Upper lobe of right lung (tissue), 1 donor: ENCODE data around the gene EYS. TPM values are rescaled to one million over a fixed set of nuclear protein-coding genes. Genes with fewer than 3 reads are reported as not detected.

Experiments
- ATAC-seq: fragments of 200-7000 bp; cut with Tn5 transposase; one replicate; pipeline ENCODE4 v1.9.1; 2020; ENCODE audit warnings: mild to moderate bottlenecking, moderate library complexity
- DNase-seq: peaks from one replicate; pipeline ENCODE4 v3.0.0-alpha.2; 2020
- H3K27ac ChIP-seq: fragments of 200-600 bp; one replicate; pipeline ENCODE4 v1.8.0; 2022
- H3K27me3 ChIP-seq: fragments of 200-600 bp; one replicate; pipeline ENCODE4 v1.8.0; 2022; ENCODE audit warnings: mild to moderate bottlenecking
- H3K36me3 ChIP-seq: fragments of 200-600 bp; one replicate; pipeline ENCODE4 v1.8.0; 2022
- H3K4me1 ChIP-seq: fragments of 200-600 bp; one replicate; pipeline ENCODE4 v1.8.0; 2022
- H3K4me3 ChIP-seq: fragments of 200-600 bp; one replicate; pipeline ENCODE4 v1.8.0; 2022; ENCODE audit warnings: mild to moderate bottlenecking
- H3K9me3 ChIP-seq: fragments of 200-600 bp; one replicate; pipeline ENCODE4 v1.8.0; 2022
- CTCF ChIP-seq: fragments of 200-600 bp; IDR thresholded peaks from one replicate; pipeline ENCODE4 v1.8.0; 2022; ENCODE audit warnings: antibody characterized with exemption
- intact Hi-C: fragments of 100-400 bp; cut with DNase I; formaldehyde crosslinking; loops from one replicate; pipeline ENCODE4 v1.11.0; 2022
- total RNA-seq: library from RNA; stranded (reverse); fragmentation: NEBNext Ultra II Directional; extraction: Animal tissue kit (Norgen Biotek cat#: 25700); gene quantifications from one replicate; pipeline ENCODE4 v1.2.1, GENCODE V29; 2021
- donor health status: DM: no; HTN: yes; CAD: no; lungs with severe emphysema.

EYS gene
- total RNA-seq, 1 donor from 2014 or later, result not detected

GRCh38 chr6:64622944-64623343 is 1084.1 kb downstream of the EYS start:
- TF ChIP-seq CTCF, result no peak

GRCh38 chr6:64602993-64603392 is 1104.0 kb downstream of the EYS start:
- no peaks in the 10 kb centered on the region for H3K36me3 ChIP-seq
- H3K4me3 ChIP-seq, result no peak overlapping the region
- TF ChIP-seq CTCF, result no peak
- ATAC-seq (no peak), DNase-seq (no peak)
- H3K27ac ChIP-seq, result no peak overlapping the region
- no peaks in the 10 kb centered on the region for H3K4me1 ChIP-seq
- no peaks in the 10 kb centered on the region for H3K27me3 ChIP-seq
- intact Hi-C loops, result no loop called here
- H3K9me3 ChIP-seq, result no peaks in the 10 kb centered on the region

More at GRCh38 chr6:64622944-64623343, 1084.1 kb downstream of the EYS start:
- no peaks in the 10 kb centered on the region for H3K4me1 ChIP-seq
- no peak overlapping the region for H3K27ac ChIP-seq
- no peaks in the 10 kb centered on the region for H3K36me3 ChIP-seq
- H3K27me3 ChIP-seq, result no peaks in the 10 kb centered on the region
- no peak overlapping the region for H3K4me3 ChIP-seq
- ATAC-seq, result no peak
- H3K9me3 ChIP-seq, result no peaks in the 10 kb centered on the region
- intact Hi-C loops, result no loop called here
- no peak for DNase-seq

- no peaks in the 10 kb centered on the region for H3K27me3 ChIP-seq
- ATAC-seq, result no peak
- DNase-seq, result no peak
- H3K36me3 ChIP-seq, result no peaks in the 10 kb centered on the region
- no peak overlapping the region for H3K27ac ChIP-seq
- intact Hi-C loops, result no loop called here
- H3K4me3 ChIP-seq, result no peak overlapping the region
- no peak for TF ChIP-seq CTCF
- H3K4me1 ChIP-seq, result no peaks in the 10 kb centered on the region
- no peaks in the 10 kb centered on the region for H3K9me3 ChIP-seq
Observed at GRCh38 chr6:64591676-64592036, 1115.4 kb downstream of the EYS start.

- ATAC-seq, result no peak
- H3K4me1 ChIP-seq, result no peaks in the 10 kb centered on the region
- H3K9me3 ChIP-seq, result no peaks in the 10 kb centered on the region
- H3K36me3 ChIP-seq, result no peaks in the 10 kb centered on the region
- intact Hi-C loops, result no loop called here
- no peak overlapping the region for H3K4me3 ChIP-seq
- no peak overlapping the region for H3K27ac ChIP-seq
- DNase-seq, result no peak
- no peak for TF ChIP-seq CTCF
- no peaks in the 10 kb centered on the region for H3K27me3 ChIP-seq
Observed at GRCh38 chr6:64590965-64591675, 1115.9 kb downstream of the EYS start.

GRCh38 chr6:64589961-64590360 is 1117.1 kb downstream of the EYS start:
- H3K4me3 ChIP-seq, result no peak overlapping the region
- no peak for DNase-seq
- no peaks in the 10 kb centered on the region for H3K27me3 ChIP-seq
- H3K36me3 ChIP-seq, result no peaks in the 10 kb centered on the region
- intact Hi-C loops, result no loop called here
- no peak for TF ChIP-seq CTCF
- no peaks in the 10 kb centered on the region for H3K4me1 ChIP-seq
- no peak for ATAC-seq
- no peak overlapping the region for H3K27ac ChIP-seq
- no peaks in the 10 kb centered on the region for H3K9me3 ChIP-seq

GRCh38 chr6:64580346-64580745 is 1126.7 kb downstream of the EYS start:
- Histone ChIP-seq H3K4me3 (no peak overlapping the region), H3K9me3 (no peaks in the 10 kb centered on the region), H3K4me1 (no peaks in the 10 kb centered on the region), H3K36me3 (no peaks in the 10 kb centered on the region), H3K27ac (no peak overlapping the region), H3K27me3 (no peaks in the 10 kb centered on the region)
- intact Hi-C loops, result no loop called here
- ATAC-seq, result no peak
- TF ChIP-seq CTCF, result no peak
- DNase-seq, result no peak
